GM12892 (cell line): Measurements from ENCODE around the gene BCL2L11.

Experiments
- POLR2A ChIP-seq: IDR thresholded peaks from 2 replicates; pipeline ENCODE4 v1.6.1; 2011; ENCODE audit warnings: low read depth, low read length, control low read depth
- POLR2AphosphoS5 ChIP-seq: IDR thresholded peaks from 2 replicates; pipeline ENCODE4 v1.6.1; 2011; ENCODE audit warnings: low read depth, low read length, control low read depth
- TAF1 ChIP-seq: IDR thresholded peaks from 2 replicates; pipeline ENCODE4 v1.6.1; 2011; ENCODE audit warnings: low read depth, mild to moderate bottlenecking, control low read depth, low read length, borderline replicate concordance

GRCh38 chr2:111119822-111120252 lies 877 bp upstream of the BCL2L11 start:
- no peak for TF ChIP-seq POLR2AphosphoS5
- no peak for TF ChIP-seq POLR2A
- no peak for TF ChIP-seq TAF1
